HT-29 (cell line): ENCODE data around the gene SFPQ. TPM values are rescaled to one million over a fixed set of nuclear protein-coding genes. Genes with fewer than 3 reads are reported as not detected.
"Not testable (repeated sequence)": the region's sequence is repeated elsewhere in the genome, so short reads cannot be mapped to it uniquely, and the experiment has no call there.

Source experiments
- DNase-seq: peaks from one replicate; pipeline ENCODE4 v3.0.0-alpha.2; 2015; ENCODE audit warnings: low spot score
- total RNA-seq: library from RNA; depleted of rRNA; stranded (reverse); fragments of >200 nt; shearing (Covaris generic); gene quantifications from 2 replicates; pipeline ENCODE4 v1.2.3, GENCODE V29; 2014; rRNA removed

SFPQ gene
- 166 and 167 TPM in 2 replicates for total RNA-seq

GRCh38 chr1:35192853-35193664 is at the start of gene SFPQ:
Gene SFPQ (minus strand): TSS chr1:35193145. CDS start chr1:35193049, 96 bp downstream.
- DNase-seq, result peak; percentile 98

GRCh38 chr1:35236772-35237171 is 43.8 kb upstream of the SFPQ start:
- DNase-seq, result not testable (repeated sequence)

GRCh38 chr1:35231287-35231686 is 38.3 kb upstream of the SFPQ start:
- no peak for DNase-seq

- no peak for DNase-seq
Observed at GRCh38 chr1:35229587-35230360, 36.8 kb upstream of the SFPQ start.

- no peak for DNase-seq
Observed at GRCh38 chr1:35226546-35226945, 33.6 kb upstream of the SFPQ start.

GRCh38 chr1:35223084-35223630 is 30.2 kb upstream of the SFPQ start:
- DNase-seq, result no peak

- no peak for DNase-seq
Observed at GRCh38 chr1:35222322-35223083, 29.6 kb upstream of the SFPQ start.

- peak; percentile 28 for DNase-seq
Observed at GRCh38 chr1:35220976-35221375, 28.0 kb upstream of the SFPQ start.

- DNase-seq, result no peak
Observed at GRCh38 chr1:35215346-35215745, 22.4 kb upstream of the SFPQ start.

- no peak for DNase-seq
Observed at GRCh38 chr1:35211120-35211414, 18.1 kb upstream of the SFPQ start.

- no peak for DNase-seq
Observed at GRCh38 chr1:35210321-35211119, 17.6 kb upstream of the SFPQ start.

GRCh38 chr1:35203295-35203694 is 10.3 kb upstream of the SFPQ start:
- no peak for DNase-seq

- DNase-seq, result peak; percentile 88
Observed at GRCh38 chr1:35202048-35202719, 9.2 kb upstream of the SFPQ start.

GRCh38 chr1:35201631-35202030 is 8.7 kb upstream of the SFPQ start:
- DNase-seq, result no peak

GRCh38 chr1:35192056-35192852 is 691 bp downstream of the SFPQ start:
- DNase-seq, result peak; percentile 75

GRCh38 chr1:35191429-35192055 is 1.4 kb downstream of the SFPQ start:
- DNase-seq, result peak; percentile 17

GRCh38 chr1:35190784-35191183 is 2.2 kb downstream of the SFPQ start:
- DNase-seq, result peak; percentile 17

GRCh38 chr1:35188578-35189392 is 4.2 kb downstream of the SFPQ start:
- DNase-seq, result no peak
